NCI-H2196 treated with DMSO at 0.1 percent for 48 hours (cell line): ENCODE results near the gene MAMDC2.

Source experiments
- DNase-seq: peaks from one replicate; lab custom pipeline; 2025; ENCODE audit not compliant: unreplicated experiment; lab: John Stamatoyannopoulos, UW

Gene MAMDC2

DNA sequence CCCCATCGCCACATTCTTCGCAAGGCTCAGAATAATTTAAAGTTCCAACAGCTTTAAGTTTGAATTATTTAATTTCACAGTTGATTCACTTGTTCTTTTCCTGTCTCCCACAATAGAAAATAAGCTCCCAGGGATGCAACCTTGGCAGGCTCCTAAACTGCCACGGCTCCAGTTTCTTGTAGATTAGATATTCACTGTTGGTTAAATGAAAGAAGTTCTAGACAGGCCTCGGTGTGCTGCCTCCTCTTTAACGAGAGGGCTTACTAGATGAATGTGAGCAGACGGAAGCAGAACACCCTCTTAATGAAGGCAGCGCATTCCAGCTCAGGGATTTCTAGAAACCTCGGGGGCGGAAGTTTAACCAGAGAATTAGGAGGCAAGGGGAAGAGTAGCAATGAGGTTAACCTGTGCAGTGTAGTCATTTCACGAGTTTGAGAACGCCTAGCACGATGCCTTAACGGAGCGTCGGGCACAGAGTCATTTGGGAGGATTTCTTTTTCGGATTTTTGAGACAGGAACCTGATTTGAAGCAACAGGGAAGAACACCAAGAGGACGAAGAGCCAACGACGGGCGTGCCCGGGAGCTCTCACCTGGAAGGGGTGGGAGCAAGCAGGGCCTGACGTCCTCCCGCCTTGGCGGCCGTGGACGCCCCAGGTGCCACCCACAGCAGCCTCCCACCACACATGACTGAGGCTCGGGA is 214.5 kb downstream of the MAMDC2 start:
- peak; percentile 71 for DNase-seq

DNA sequence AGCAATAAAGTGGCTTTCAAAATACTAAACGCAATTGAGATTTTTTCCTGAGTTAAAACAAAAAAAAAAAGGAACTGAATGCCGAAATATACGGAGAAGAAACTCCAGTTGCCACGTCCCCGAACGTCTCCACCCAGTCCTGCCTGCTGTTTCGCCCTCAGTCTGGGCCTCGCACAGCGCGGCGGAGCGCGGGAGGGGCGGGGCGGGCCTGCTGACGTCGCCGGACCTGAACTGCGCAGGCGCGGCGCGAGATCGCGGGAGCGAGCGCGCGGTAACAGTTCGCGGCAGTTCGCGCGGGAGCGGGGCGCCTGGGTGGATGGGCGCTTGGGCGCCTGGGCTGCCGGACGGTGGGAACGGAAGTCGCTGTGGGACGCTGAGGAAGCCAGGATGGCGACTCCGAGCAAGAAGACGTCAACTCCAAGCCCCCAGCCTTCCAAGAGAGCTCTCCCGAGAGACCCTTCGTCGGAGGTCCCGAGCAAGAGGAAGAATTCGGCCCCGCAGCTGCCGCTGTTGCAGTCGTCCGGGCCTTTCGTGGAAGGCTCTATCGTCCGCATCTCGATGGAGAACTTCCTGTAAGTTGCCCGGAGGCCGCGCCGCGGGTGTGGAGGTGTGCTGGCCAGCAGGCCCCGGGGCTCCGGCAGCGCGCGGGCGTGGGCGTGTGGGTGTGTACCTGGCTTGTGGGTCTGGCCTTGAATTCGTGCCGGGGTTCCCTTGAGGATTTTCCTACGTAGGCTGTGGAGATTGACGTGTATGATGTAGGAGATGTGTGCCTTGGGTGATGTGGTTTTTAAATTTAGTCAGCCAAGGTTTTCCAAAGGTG is 215.3 kb downstream of the MAMDC2 start, which contains the start of gene SMC5:
Gene SMC5 (plus strand): TSS at position 287 of the 820 bp plus-strand sequence. CDS start 101 bp downstream, at position 388.
- peak; percentile 84 for DNase-seq

DNA sequence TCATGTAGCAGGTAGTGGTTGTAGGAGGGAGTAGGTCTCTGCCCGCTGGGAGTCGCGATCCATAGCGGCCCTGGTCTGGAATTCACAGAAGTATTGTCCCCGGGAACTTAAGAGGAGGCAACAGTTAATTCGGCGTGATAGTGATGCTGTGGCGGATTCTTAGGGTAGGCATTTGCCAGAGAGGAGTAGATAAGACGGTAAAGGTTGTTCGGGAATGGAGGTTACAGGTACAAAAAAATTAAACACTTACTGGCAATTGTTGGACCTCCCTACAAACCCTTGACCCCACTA is 215.8 kb downstream of the MAMDC2 start:
- DNase-seq: no peak

DNA sequence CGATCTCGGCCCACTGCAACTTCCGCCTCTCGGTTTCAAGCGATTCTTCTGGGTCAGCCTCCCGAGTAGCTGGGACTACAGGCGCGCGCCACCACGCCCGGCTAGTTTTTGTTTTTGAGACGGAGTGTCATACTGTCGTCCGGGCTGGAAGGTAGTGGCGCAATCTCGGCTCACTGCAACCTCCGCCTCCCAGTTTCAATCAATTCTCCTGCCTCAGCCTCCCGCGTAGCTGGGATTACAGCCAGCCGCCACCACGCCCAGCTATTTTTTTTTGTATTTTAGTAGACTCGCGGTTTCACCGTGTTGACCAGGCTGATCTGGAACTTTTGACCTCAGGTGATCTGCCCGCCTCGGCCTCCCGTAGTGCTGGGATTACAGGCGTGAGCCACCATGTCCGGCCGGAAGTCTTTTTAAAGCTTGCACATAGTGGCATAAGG is 216.4 kb downstream of the MAMDC2 start:
- no peak for DNase-seq

DNA sequence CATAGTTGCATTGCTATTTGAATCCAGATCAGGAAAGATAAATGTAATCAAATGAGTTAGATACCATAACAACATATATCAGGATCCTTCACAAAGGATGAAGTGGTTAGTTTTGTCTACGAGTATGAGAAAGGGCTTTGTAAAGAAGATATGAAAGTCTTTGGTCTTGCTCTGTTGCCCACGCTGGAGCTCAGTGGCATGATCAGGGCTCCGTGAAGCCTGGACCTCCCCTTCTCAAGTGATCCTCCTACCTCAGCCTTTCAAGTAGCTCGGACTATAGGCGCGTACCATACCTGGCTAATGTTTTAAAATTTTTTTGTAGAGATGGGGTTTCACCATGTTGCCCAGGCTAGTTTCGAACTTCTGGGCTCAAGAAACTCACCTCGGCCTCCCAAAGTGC is 217.0 kb downstream of the MAMDC2 start:
- no peak for DNase-seq

DNA sequence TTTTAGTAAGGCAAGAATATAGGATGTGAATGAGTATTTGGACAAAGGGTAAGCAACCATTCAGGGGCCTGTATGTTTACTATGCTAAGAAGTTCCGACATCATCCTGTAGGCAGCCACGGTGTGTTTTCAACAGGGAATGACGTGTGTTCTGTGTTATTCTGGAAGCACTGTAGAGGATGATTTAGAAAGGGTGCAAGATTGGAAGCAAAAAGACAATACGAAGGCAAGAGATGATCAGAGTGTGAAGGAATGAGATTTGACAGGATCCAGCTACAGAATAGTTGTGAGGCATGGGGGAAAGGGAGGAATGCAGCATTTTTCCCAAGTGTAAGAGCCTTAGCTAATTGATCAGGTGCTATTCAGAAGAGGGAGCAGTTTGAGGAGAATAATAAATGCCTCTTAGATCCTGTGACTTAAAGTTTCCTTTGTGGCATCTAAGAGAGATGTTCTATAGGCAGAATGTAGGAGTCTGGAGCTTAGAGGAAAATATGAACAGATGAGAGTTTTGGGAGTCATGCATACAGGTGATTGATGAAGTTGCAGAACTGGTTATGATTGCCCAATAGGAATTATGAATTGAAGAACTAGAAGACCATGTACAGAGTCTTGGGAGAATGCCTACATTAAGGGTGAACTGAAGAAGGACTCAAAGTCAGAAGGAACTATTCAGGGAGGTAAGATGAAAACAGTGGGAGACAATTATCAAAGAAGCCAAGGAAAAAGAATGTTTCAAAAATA is 217.7 kb downstream of the MAMDC2 start:
- DNase-seq: no peak

DNA sequence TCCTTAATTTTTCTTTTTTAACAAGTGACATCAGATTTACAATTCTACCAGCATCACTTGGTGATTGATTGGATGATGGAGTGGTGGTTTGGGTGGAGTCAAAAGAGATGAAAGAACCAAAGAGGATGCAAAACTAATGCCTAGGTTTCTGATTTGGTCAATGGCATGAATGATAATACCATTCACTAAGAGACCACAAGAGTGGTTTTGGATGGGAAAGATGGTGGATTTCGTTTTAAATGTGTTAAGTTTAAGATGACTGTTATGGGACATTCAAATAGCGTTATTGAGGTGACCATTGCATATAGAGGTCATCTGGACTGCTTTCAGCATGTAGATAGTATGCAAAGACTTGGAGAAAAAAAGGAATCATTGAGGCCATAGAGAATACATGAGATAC is 218.7 kb downstream of the MAMDC2 start:
- DNase-seq: no peak

DNA sequence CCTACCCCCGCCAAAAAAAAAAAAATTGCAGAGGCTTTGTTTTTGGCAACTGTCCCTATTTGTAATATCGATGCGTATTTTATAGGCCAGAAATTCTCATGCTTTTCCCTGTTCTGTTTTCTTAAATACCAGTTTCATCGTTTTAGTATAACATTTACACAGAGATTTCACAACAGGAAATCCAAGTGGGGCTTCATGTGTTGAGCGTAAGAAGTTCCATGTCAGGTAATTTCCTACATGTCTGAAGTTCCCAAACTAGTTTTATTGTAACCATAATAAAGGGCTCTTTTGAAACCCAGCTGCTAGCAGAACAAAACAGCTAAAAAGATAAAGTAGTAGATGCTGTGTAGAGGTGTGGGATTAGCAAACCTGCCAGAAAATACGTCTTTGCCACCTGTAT is 219.3 kb downstream of the MAMDC2 start:
- no peak for DNase-seq

DNA sequence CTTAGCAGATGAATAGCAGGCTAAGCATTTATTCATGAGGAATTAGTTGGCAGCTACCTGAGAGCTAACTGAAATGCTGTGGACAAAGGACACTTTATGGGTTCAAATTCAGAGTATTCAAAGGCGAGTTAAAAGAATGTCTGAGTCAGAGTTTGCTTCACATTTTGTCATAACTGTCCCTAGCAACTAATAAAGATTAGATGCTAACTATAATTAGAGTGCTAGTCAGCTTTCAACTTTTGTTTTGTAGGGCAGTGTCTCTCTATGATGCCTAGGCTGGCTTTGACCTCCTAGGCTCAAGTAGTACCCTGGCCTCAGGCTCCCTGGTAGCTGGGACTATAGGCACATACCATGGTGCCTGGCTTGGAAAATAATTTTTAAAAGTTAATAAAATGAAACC is 219.8 kb downstream of the MAMDC2 start:
- no peak for DNase-seq
